ENCODE results near the gene JAZF1.

Gene JAZF1

GRCh38 chr7:28207486-28208158, 27.0 kb upstream of the JAZF1 start:
- H3K36me3 ChIP-seq (replicated peaks) = no peaks in the 10 kb centered on the region
- H3K4me3 ChIP-seq (ENCODE audit: low read depth, low read length) = no peak overlapping the region
- no peak for DNase-seq
- in situ Hi-C loops (cut with HindIII; ENCODE audit: low pct_ligation_motif_present, low sequenced_read_pairs) = no loop called here
- no peaks in the 10 kb centered on the region for H3K27me3 ChIP-seq (replicated peaks)
- H3K27ac ChIP-seq = no peak overlapping the region
- TF ChIP-seq, protein P1, sequence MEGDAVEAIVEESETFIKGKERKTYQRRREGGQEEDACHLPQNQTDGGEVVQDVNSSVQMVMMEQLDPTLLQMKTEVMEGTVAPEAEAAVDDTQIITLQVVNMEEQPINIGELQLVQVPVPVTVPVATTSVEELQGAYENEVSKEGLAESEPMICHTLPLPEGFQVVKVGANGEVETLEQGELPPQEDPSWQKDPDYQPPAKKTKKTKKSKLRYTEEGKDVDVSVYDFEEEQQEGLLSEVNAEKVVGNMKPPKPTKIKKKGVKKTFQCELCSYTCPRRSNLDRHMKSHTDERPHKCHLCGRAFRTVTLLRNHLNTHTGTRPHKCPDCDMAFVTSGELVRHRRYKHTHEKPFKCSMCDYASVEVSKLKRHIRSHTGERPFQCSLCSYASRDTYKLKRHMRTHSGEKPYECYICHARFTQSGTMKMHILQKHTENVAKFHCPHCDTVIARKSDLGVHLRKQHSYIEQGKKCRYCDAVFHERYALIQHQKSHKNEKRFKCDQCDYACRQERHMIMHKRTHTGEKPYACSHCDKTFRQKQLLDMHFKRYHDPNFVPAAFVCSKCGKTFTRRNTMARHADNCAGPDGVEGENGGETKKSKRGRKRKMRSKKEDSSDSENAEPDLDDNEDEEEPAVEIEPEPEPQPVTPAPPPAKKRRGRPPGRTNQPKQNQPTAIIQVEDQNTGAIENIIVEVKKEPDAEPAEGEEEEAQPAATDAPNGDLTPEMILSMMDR (IDR thresholded peaks at IDR 0.05; ENCODE audit: low read depth, low read length, missing control alignments) = no peak

- Histone ChIP-seq H3K36me3 (replicated peaks) (no peaks in the 10 kb centered on the region), H3K27me3 (replicated peaks) (no peaks in the 10 kb centered on the region), H3K4me3 (ENCODE audit: low read depth, low read length) (no peak overlapping the region), H3K27ac (no peak overlapping the region)
- no peak for DNase-seq
- TF ChIP-seq, protein P1 (IDR thresholded peaks at IDR 0.05; ENCODE audit: low read depth, low read length, missing control alignments) = no peak
- in situ Hi-C loops (cut with HindIII; ENCODE audit: low pct_ligation_motif_present, low sequenced_read_pairs) = no loop called here
Observed at GRCh38 chr7:28205506-28205905, 24.9 kb upstream of the JAZF1 start.

GRCh38 chr7:28203508-28204240, 23.1 kb upstream of the JAZF1 start:
- Histone ChIP-seq H3K36me3 (replicated peaks) (no peaks in the 10 kb centered on the region), H3K27ac (no peak overlapping the region), H3K4me3 (ENCODE audit: low read depth, low read length) (no peak overlapping the region), H3K27me3 (replicated peaks) (no peaks in the 10 kb centered on the region)
- no peak for DNase-seq
- TF ChIP-seq, protein P1 (IDR thresholded peaks at IDR 0.05; ENCODE audit: low read depth, low read length, missing control alignments) = no peak
- in situ Hi-C loops (cut with HindIII; ENCODE audit: low pct_ligation_motif_present, low sequenced_read_pairs) = no loop called here

DNA sequence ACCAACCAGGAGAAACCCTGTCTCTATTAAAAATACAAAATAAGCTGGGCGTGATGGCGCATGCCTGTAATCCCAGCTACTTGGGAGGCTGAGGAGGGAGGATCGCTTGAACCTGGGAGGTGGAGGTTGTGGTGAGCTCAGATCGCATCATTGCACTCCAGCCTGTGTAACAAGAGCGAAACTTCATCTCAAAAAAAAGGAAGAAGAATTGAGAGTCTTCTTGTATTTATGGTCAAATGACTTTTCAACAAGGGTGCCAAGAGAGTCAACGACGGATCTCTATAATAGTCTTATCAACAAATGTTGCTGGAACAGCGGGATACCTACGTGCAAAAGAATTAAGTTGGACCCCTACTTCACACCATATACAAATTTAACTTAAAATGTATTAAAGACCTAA, 21.6 kb upstream of the JAZF1 start:
- no peak for DNase-seq
- in situ Hi-C loops (cut with HindIII; ENCODE audit: low pct_ligation_motif_present, low sequenced_read_pairs) = no loop called here
- TF ChIP-seq, protein P1 (IDR thresholded peaks at IDR 0.05; ENCODE audit: low read depth, low read length, missing control alignments) = no peak
- H3K27me3 ChIP-seq (replicated peaks) = no peaks in the 10 kb centered on the region
- no peak overlapping the region for H3K27ac ChIP-seq
- no peak overlapping the region for H3K4me3 ChIP-seq (ENCODE audit: low read depth, low read length)
- H3K36me3 ChIP-seq (replicated peaks) = no peaks in the 10 kb centered on the region

DNA sequence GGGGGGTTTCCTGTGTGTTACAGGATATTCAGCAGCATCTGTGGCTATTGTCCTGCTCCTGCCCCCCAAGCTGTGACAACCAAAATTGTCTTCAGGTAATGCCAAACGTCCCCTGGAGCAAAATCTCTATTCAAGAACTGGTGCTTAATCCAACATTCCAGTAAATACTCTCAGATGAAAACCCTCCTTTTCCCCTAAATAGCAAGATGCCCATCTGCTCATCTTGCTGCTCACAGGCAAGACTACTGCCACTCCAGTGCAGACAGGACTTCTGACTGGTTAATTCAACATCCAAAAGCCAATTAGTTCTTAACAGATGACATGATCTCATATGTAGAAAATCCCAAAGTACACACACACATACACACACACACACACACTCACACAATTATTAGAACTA, 20.5 kb upstream of the JAZF1 start:
- H3K27ac ChIP-seq = no peak overlapping the region
- H3K27me3 ChIP-seq (replicated peaks) = no peaks in the 10 kb centered on the region
- no peak overlapping the region for H3K4me3 ChIP-seq (ENCODE audit: low read depth, low read length)
- in situ Hi-C loops (cut with HindIII; ENCODE audit: low pct_ligation_motif_present, low sequenced_read_pairs) = no loop called here
- H3K36me3 ChIP-seq (replicated peaks) = no peaks in the 10 kb centered on the region
- TF ChIP-seq, protein P1 (IDR thresholded peaks at IDR 0.05; ENCODE audit: low read depth, low read length, missing control alignments) = no peak
- DNase-seq = no peak

All from brain microvascular endothelial cell (primary cell).